ENCODE measurements around the gene CD300C. TPM values are rescaled to one million over a fixed set of nuclear protein-coding genes. Genes with fewer than 3 reads are reported as not detected.

CD300C gene
- polyA plus RNA-seq, 3 donors from 2014 or later = 14.4 to 37.4 (median 21.2) TPM

DNA sequence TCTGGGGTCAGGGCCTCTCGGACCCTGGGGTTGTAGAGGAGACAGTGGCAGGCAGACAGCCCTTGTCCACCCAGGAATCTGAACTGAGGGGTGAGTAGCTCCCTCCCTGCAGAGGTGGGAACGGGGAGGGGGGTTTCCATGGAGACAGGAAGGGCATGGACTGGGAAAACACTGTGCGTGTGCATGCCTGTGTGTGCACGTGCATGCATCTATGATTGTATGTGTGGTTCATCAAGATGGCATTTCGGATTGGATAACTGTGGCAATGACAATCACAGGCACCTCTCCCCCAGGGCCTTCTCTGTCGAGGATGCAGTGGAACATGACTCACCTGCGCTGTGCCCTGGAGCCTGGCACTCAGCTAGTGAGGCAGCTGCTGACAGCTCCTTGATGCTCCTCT, 6.1 kb upstream of the CD300C start:
- Mint-ChIP-seq H3K27me3 (ENCODE audit: low read depth in 3 of 3) (peaks cover 0 to 5% (median 0%) of the 10 kb centered on the region in 3 donors), H3K4me1 (peaks cover 5 to 13% of the 10 kb centered on the region in 2 donors), H3K27ac (no peak overlapping the region), H3K36me3 (no peaks in the 10 kb centered on the region), H3K4me3 (no peak overlapping the region), H3K9me3 (no peaks in the 10 kb centered on the region)
- DNase-seq = no peak

DNA sequence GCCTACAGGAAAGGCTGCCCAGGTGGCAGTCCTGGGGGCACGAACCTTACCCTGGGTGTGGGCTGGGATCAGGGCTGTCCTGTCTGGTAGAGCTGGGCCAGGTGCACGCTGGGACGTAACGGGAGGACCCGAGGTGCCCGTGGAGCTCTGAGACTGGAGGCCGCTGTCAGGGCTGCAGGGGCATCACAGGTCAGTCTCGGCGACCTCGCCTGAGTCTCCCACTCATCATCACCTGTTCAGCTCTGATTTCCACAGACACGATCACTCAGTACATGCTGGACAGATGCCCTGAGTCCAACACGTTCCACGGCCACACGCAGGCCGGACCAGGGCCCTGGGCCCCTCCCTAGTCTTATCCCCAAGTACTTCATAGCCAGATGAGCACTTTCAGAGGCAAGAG, 4.7 kb upstream of the CD300C start:
- no peak for DNase-seq
- Mint-ChIP-seq H3K27ac (peak overlapping the region in 1 of 6 donors; percentile 50), H3K36me3 (no peaks in the 10 kb centered on the region), H3K27me3 (ENCODE audit: low read depth in 3 of 3) (peaks cover 0 to 7% (median 0%) of the 10 kb centered on the region in 3 donors), H3K4me3 (no peak overlapping the region), H3K9me3 (no peaks in the 10 kb centered on the region), H3K4me1 (peaks cover 17 to 27% of the 10 kb centered on the region in 2 donors)

DNA sequence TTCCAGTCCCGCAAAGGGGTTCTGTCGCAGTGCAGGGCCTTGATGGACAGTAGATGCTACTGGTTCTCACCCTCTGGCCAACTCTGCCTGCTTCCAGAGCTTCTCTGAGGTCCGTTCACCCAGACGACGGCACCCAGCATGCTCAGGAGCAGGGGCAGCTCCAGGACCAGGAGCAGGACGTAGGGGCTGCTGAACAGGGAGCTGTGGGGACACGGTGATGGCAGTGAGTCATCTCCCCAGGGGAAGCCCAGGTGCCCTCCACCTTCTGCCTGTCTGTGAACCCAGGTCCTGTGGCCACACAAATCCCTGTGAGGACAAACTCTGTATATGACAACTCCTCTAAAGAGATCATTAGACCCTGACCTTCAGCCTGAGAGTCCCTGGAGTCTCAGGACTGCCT, 3.4 kb upstream of the CD300C start:
- no peak for DNase-seq
- Mint-ChIP-seq H3K9me3 (no peaks in the 10 kb centered on the region), H3K4me3 (no peak overlapping the region), H3K4me1 (peaks cover 28 to 40% of the 10 kb centered on the region in 2 donors), H3K27me3 (ENCODE audit: low read depth in 3 of 3) (peaks cover 0 to 7% (median 0%) of the 10 kb centered on the region in 3 donors), H3K36me3 (no peaks in the 10 kb centered on the region), H3K27ac (no peak overlapping the region)

DNA sequence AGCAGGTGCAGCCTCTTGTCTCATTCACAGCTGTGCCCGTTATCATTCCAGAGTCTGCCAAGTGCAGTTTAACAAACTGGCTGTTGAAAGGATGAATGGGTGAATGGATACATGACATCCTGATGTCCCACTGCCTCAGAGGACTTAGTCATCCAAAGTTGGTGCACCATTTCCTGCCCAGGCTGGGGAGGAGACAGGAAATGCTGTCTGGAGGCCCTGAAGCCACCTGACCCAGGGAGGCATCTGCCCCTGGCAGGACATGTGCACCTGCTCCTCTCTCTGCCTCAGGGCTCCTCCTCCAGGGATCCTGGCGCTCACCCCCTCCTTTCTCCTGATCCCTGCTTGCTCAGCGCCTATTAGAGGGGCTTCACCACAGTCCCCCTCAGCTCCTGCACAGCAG, 1.8 kb upstream of the CD300C start:
- peaks cover 0 to 4% (median 0%) of the 10 kb centered on the region in 3 donors for H3K27me3 Mint-ChIP-seq (ENCODE audit: low read depth in 3 of 3)
- H3K4me1 Mint-ChIP-seq = peaks cover 32 to 44% of the 10 kb centered on the region in 2 donors
- no peak for DNase-seq
- no peaks in the 10 kb centered on the region for H3K36me3 Mint-ChIP-seq
- H3K9me3 Mint-ChIP-seq = no peaks in the 10 kb centered on the region
- peak overlapping the region in 4 of 6 donors; percentile 44 to 76 (median 73) for H3K27ac Mint-ChIP-seq
- no peak overlapping the region for H3K4me3 Mint-ChIP-seq

DNA sequence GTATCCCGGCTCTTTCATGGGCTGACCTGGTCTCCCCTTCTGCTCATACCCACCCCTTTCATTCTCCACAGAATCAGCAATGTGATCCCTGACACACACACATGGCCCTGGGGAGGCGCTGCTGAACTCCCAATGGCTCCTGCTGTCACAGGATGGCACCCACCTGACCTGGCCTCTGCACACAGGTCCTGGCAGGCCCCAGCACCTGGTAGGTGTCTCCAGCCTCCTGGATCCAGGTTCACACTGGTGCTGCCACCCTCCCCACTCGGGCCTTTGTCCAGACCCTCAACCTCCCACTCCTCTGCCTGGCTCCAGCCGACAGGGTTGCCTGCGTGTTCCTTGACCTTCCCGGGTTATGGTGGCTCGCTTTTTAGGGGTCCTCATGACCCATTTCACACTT, 1.3 kb upstream of the CD300C start:
- no peak for DNase-seq
- Mint-ChIP-seq H3K4me1 (peaks cover 32 to 44% of the 10 kb centered on the region in 2 donors), H3K4me3 (no peak overlapping the region), H3K9me3 (no peaks in the 10 kb centered on the region), H3K27me3 (ENCODE audit: low read depth in 3 of 3) (peaks cover 0 to 3% (median 0%) of the 10 kb centered on the region in 3 donors), H3K27ac (peak overlapping the region in 5 of 6 donors; percentile 44 to 76 (median 71)), H3K36me3 (no peaks in the 10 kb centered on the region)

DNA sequence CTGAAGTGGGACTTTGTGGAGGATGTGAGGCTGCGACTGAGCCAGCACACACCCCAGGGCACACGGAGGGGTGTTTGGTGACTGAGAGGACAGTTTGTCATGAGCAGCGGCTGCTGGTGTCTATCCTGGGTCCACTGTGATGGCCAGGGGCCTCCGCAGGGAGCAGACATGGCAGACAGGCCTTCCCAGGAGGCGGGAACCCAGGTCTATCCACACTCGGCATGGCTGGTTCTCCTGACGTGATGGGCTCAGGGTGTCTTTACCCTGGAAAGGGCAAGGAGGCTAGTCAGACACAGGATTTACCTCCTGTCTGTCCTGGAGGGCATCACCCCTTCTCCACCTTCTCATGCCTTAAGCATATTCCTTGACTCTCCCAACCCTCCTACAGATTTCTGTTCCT, 671 bp upstream of the CD300C start:
- H3K4me3 Mint-ChIP-seq = peak overlapping the region in 2 of 5 donors; percentile 51 to 74
- H3K27me3 Mint-ChIP-seq (ENCODE audit: low read depth in 3 of 3) = peaks cover 0 to 3% (median 0%) of the 10 kb centered on the region in 3 donors
- H3K27ac Mint-ChIP-seq = peak overlapping the region in 5 of 6 donors; percentile 67 to 84 (median 73)
- no peak for DNase-seq
- H3K9me3 Mint-ChIP-seq = no peaks in the 10 kb centered on the region
- no peaks in the 10 kb centered on the region for H3K36me3 Mint-ChIP-seq
- H3K4me1 Mint-ChIP-seq = peaks cover 32 to 44% of the 10 kb centered on the region in 2 donors

DNA sequence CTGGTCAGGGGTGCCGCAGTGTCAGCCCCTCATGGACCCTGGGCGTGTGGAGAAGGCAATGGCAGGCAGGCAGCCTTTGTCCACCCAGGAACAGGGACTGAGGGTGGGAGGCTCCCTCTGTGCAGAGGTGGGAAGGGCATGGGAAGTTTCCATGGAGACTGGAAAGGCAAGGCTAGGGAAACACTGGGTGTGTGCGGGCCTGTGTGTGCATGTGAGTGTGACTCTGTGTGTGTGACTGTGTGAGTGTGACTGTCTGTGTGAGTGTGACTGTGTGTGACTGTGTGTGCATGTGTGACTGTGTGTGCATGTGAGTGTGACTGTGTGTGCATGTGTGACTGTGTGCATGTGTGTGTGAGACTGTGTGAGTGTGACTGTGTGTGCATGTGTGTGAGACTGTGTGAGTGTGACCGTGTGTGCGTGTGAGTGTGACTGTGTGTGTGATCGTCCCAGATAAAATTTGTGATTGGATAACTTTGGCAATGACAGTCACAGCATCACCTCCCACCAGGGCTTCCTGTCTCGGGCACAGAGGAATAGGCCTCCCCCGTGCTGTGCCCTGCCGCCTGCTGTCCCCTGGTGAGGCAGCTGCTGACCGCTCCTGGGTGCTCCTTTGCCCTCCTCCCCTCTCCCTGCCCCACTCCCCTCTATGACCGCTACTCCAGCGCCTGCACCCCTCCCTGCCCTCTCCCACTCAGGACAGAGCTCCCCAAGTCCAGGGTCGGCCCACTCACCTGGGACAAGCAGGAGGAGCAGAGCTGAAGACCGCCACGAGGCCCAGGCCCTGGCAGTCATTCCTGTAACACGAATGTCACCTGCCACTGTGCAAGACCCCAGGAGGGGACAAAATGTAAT, 698 bp downstream of the CD300C start:
- no peaks in the 10 kb centered on the region for H3K9me3 Mint-ChIP-seq
- H3K36me3 Mint-ChIP-seq = peaks cover 0 to 2% (median 0%) of the 10 kb centered on the region in 3 donors
- peak overlapping the region; percentile 67 to 82 (median 74) for H3K4me3 Mint-ChIP-seq
- peaks cover 0 to 3% (median 0%) of the 10 kb centered on the region in 3 donors for H3K27me3 Mint-ChIP-seq (ENCODE audit: low read depth in 3 of 3)
- H3K4me1 Mint-ChIP-seq = peaks cover 32 to 44% of the 10 kb centered on the region in 2 donors
- DNase-seq = no peak
- H3K27ac Mint-ChIP-seq = peak overlapping the region; percentile 67 to 84 (median 73)

DNA sequence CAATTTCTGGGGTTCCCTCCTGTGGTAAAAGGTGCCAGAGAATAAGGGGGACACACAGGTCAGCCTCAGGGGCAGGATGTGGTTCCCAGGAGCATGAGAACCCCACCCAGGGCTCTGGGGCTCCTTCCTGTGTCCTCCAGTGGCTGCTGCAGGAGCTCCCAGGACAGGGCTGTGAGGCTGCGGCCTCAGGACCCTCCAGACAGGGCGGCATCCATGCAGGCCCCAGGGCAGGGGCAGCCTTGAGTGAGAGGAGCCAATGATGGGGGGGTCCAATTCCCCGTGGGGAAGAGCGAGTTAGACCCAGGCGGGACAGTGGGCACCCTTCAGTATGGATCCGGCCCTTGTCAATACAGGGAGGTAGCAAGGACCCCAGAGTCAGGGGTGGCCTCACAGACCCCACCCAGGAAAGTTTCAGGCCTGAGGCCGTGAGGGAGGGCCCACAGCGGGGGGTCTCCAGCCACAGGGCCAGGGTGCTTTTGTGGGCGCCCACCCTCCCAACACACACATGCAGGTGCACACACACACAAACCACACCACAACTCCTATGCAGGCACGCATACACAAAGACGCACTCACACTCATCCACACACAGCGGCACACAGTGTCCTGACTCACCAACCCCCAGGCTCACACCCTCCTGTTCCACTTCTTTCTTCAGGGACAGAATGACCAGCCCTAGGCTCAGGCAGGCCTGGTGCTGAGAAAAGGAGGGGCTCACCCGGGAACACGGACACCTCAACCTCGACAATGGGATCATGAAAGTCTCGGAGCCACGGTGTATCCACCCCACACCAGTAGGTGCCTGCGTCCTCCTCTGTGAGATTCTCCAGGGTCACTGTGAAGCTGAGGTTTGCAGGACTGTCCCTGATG, 1.8 kb downstream of the CD300C start:
- Mint-ChIP-seq H3K27ac (peak overlapping the region in 2 of 6 donors; percentile 47 to 67), H3K36me3 (peaks cover 0 to 3% (median 0%) of the 10 kb centered on the region in 3 donors), H3K9me3 (no peaks in the 10 kb centered on the region), H3K4me3 (peak overlapping the region; percentile 9 to 82 (median 69)), H3K4me1 (peaks cover 32 to 44% of the 10 kb centered on the region in 2 donors), H3K27me3 (ENCODE audit: low read depth in 3 of 3) (peaks cover 0 to 5% (median 0%) of the 10 kb centered on the region in 3 donors)
- no peak for DNase-seq

DNA sequence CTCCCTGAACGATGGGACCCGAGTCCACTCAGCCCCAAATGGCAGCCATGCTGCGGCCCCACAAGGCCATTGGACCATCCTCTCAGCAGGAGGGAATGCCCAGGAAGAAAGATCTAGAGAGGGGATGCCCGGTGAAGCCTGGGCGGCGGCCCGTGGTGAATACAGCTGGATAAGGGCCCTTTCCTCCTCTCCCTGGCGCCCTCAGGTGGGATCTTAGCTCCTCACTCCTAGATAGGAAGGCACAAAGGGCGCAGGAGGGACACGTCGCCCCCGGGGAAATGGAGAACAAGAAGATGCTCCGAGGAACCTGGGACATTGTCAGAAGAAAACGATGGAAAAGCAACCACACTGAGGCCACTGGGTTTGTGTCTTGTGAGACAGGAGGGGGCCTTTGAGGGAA, 2.5 kb downstream of the CD300C start:
- Mint-ChIP-seq H3K36me3 (peaks cover 0 to 3% (median 0%) of the 10 kb centered on the region in 3 donors), H3K27ac (no peak overlapping the region), H3K4me3 (peak overlapping the region in 1 of 5 donors; percentile 12), H3K9me3 (peaks cover 0 to 2% (median 0%) of the 10 kb centered on the region in 6 donors), H3K27me3 (ENCODE audit: low read depth in 3 of 3) (peaks cover 0 to 5% (median 0%) of the 10 kb centered on the region in 3 donors), H3K4me1 (peaks cover 32 to 44% of the 10 kb centered on the region in 2 donors)
- DNase-seq = no peak

DNA sequence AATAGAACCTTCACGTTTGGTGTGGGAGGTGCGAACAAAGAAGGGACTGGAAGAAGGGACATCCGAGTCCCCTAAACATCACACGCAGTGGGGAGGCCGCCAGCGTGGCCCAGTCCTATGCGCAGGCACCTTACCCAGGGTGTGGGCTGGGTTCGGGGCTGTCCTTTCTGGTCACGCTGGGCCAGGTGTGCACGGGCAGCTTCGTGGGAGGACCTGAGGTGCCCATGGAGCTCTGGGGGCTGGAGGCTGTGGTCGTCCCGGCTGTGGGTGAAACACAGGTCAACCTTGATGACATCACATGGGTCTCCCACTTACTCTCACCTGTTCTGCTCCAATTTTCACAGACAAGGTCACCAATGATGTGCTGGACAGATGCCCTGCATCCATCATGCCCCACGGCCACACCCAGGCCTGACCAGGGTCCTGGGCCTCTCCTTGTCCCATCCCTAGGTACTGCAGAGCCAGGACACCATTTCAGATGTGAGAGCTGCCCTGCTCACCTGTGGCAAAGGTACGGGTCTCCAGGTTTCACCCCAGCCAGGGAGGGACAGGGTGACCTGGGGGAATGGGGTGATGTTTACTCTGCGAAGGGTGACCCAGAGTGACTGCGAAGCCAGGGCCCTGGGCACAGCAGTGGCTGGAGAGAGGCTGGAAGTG, 3.1 kb downstream of the CD300C start:
- no peak for DNase-seq
- Mint-ChIP-seq H3K36me3 (peaks cover 0 to 3% (median 0%) of the 10 kb centered on the region in 3 donors), H3K27ac (peak overlapping the region in 1 of 6 donors; percentile 4), H3K4me1 (peaks cover 32 to 39% of the 10 kb centered on the region in 2 donors), H3K27me3 (ENCODE audit: low read depth in 3 of 3) (peaks cover 0 to 3% (median 0%) of the 10 kb centered on the region in 3 donors), H3K9me3 (peaks cover 0 to 2% (median 0%) of the 10 kb centered on the region in 6 donors), H3K4me3 (no peak overlapping the region)

DNA sequence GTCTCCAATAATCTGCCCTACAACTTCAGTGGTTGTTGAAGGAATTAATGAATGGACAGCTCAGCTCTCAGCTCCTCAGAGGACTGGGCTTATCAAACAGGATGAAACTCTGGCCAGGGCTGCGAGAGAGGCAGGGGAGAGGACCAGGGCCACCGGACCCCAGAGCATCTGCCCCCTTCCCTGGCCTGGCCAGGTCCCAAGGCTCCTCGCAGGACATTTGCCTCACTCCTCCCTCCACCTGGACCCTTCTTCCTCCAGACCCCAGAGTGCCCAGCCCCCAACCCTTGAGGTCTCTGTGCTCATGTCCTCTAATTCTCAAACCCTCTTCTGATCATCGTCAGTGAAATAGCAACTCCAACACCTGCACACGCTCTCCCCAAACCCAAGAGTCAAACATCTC, 3.7 kb downstream of the CD300C start:
- no peak for DNase-seq
- peaks cover 0 to 3% (median 0%) of the 10 kb centered on the region in 3 donors for H3K27me3 Mint-ChIP-seq (ENCODE audit: low read depth in 3 of 3)
- peaks cover 29 to 32% of the 10 kb centered on the region in 2 donors for H3K4me1 Mint-ChIP-seq
- peak overlapping the region in 1 of 6 donors; percentile 4 for H3K27ac Mint-ChIP-seq
- H3K9me3 Mint-ChIP-seq = peaks cover 0 to 2% (median 0%) of the 10 kb centered on the region in 6 donors
- peaks cover 0 to 3% (median 0%) of the 10 kb centered on the region in 3 donors for H3K36me3 Mint-ChIP-seq
- H3K4me3 Mint-ChIP-seq = no peak overlapping the region

DNA sequence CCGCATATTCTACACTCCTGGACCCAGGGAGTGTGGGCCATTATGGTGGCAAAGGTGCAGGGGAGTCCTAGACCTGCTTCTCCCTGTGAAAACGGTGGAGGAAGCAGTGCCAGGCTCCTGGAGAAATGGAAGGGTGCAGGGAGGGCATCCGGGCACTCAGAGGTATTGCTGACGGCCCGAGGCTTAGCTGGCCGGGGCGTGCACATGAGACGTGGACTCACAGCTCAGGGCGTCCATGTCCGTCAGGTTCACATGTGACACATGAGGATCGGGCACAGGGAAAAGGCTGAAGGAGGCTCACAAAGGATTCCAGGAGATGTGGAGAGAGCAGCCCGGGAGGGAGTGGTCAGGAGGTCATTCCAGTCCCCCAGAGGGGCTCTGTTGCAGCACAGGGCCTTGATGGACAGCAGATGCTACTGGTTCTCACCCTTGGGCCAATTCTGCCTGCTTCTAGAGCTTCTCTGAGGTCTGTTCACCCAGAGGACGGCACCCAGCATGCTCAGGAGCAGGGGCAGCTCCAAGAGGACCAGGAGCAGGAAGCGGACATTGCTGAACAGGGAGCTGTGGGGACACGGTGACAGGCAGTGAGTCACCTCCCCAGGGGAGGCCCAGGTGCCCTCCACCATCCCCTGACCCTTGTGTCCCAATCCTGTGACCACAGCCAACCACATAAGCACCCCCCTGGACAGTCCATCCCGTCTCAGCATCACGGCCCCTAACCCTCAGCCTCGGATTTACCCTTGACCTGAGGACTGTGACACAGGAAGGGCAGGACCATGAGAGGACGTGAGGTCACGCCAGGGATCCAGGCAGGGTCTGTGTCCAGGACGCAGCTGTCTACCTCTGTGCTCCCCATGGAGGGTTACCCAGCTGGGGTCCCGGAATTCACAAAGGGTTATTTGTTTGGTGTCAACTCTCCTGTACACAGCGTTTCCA, 4.5 kb downstream of the CD300C start:
- Mint-ChIP-seq H3K9me3 (peaks cover 0 to 2% (median 0%) of the 10 kb centered on the region in 6 donors), H3K27ac (no peak overlapping the region), H3K4me1 (peaks cover 24 to 25% of the 10 kb centered on the region in 2 donors), H3K27me3 (ENCODE audit: low read depth in 3 of 3) (peaks cover 0 to 3% (median 0%) of the 10 kb centered on the region in 3 donors), H3K36me3 (peaks cover 0 to 3% (median 0%) of the 10 kb centered on the region in 3 donors), H3K4me3 (no peak overlapping the region)
- no peak for DNase-seq
